Ammon's horn (tissue), 1 donor: ENCODE data around the gene ANKHD1.
"Not testable (repeated sequence)": the region's sequence is repeated elsewhere in the genome, so short reads cannot be mapped to it uniquely, and the experiment has no call there.

Source experiments
- DNase-seq: peaks from one replicate; pipeline ENCODE4 v3.0.0-alpha.2; 2016; ENCODE audit warnings: low spot score

The ANKHD1 gene

GRCh38 chr5:140427726-140428125 is 26.1 kb downstream of the ANKHD1 start:
- DNase-seq = not testable (repeated sequence)

DNA sequence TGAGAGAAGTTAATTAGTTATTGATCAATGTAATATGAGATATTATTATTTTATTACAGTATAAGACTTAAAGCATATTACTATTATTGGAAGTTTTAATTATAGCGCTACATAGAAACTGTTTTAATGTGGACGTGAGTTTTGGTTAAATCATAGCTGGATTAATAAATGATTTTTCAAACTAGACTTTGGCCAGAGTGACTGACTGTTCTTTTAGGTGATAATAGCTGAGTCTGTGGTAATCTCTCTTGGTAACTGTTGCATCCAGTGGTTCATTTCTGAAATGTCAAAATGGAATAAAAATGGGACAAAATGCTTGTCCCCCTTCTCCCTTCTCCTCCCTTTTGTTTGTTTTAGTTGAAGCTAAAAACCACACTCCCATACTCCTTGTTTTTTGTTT is 28.1 kb downstream of the ANKHD1 start:
- no peak for DNase-seq

- DNase-seq = no peak
Measured at GRCh38 chr5:140432212-140432611, 30.6 kb downstream of the ANKHD1 start.

- DNase-seq = no peak
Measured at GRCh38 chr5:140432916-140433315, 31.3 kb downstream of the ANKHD1 start.

DNA sequence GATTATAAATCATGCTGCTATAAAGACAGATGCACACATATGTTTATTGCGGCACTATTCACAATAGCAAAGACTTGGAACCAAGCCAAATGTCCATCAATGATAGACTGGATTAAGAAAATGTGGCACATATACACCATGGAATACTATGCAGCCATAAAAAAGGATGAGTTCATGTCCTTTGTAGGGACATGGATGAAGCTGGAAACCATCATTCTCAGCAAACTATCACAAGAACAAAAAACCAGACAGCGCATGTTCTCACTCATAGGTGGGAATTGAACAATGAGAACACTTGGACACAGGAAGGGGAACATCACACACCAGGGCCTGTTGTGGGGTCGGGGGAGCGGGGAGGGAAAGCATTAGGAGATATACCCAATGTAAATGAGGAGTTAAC is 55.7 kb downstream of the ANKHD1 start:
- DNase-seq = not testable (repeated sequence)

DNA sequence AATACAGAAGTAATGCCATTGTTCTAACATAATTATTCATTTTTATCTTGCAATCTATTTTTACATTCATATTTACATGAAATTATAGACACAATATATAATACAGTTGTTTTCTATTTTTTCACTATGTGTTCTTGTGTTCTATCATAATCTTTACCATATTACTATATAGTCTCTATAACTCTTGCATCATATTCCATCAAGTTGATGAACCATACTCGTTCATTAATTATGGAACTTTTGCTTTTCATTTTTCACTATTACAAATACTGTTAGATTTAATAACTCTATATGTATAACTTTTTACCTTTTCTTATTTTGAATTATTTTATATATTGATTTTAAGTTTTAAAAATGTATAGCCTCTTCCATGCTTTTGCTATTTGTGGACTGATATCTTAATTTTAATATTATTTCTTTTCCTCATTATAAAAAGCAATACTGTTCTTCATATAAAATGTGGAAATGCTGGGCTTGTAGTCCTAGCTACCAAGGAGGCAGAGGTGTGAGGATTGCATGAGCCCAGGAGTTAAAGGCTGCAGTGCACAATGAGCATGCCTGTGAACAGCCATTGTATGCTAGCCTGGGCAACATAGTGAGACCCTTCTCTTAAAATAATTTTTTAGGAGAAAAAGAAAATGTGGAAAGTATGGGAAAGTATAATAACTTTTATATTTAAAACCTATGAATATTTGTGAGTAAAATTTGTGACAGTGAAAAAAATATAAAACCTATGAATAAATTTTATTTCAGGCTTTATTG is 65.5 kb downstream of the ANKHD1 start:
- DNase-seq = no peak

DNA sequence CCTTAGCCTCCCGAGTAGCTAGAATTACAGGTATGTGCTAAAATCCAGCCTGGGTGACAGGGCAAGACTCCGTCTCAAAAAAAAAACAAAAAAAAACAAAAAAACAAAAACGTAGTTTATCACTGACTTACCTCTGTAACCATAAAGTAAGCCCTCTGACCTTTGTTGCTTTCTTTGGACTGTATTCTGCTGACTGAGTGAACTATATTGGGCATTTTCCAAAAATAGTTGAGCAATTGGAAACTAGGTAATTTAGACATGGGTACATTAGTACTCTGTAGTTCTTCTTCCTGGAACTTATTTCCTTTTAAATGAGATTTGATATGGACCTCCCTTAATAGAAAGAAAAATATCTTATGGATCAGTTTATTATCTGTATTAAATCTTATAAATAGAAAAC is 66.6 kb downstream of the ANKHD1 start:
- DNase-seq = no peak

DNA sequence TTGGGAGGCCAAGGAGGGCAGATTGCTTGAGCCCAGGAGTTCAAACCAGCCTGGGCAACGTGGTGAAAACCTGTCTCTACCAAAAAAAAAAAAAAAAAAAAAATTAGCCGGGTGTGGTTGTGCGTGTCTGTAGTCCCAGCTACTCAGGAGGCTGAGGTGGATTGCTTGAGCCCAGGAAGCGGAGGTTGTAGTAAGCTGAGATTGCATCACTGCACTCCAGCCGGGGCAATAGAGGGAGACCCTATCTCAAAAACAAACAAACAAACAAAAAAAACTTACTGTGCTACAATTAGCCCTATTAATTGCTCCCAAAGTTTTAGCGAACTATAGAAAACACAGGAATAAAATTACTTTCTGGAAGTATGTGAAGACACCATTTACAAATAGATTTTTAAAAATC is 67.6 kb downstream of the ANKHD1 start:
- DNase-seq = no peak

- no peak for DNase-seq
Measured at GRCh38 chr5:140480310-140481014, 78.8 kb downstream of the ANKHD1 start.

DNA sequence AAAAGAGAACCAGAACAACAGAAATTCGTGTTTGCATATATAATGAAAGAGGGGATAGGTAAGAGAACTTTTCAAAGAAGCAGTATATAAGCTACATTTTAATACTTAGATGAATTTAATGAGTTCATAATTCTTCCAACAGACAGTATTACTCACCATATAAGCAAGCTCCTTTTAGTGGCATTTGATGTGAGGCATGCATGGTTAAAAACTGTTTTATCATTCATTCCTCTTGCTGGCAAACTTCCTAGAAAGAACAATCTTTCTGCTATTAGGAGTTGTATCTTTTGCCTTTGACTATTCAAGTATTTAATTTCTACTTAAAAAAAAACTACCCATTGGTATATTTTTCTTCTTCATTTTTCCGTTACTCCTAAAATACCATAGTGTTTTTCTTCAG is 80.1 kb downstream of the ANKHD1 start:
- no peak for DNase-seq

DNA sequence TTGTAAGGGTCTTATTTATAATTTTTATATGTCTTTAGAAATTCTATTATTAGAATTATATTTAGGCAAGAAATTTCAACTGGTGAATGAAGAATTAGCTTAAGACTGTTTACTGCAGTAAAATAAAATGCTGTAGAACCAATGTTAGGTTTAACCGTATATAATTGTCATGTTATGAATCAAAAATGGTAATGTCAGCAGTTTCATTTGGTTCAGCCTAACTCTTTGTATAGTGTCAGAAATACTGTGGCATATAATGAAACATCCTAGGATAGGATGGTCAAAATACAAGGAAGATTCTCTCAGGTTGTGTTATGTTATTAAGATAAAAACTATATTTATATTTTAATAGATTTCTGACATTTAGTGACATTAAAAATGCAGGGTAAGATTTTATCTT is 81.4 kb downstream of the ANKHD1 start:
- DNase-seq = no peak

GRCh38 chr5:140488141-140488540 is 86.5 kb downstream of the ANKHD1 start:
- DNase-seq = not testable (repeated sequence)

GRCh38 chr5:140488914-140489313 is 87.3 kb downstream of the ANKHD1 start:
- no peak for DNase-seq

- no peak for DNase-seq
Measured at GRCh38 chr5:140497897-140498296, 96.3 kb downstream of the ANKHD1 start.

DNA sequence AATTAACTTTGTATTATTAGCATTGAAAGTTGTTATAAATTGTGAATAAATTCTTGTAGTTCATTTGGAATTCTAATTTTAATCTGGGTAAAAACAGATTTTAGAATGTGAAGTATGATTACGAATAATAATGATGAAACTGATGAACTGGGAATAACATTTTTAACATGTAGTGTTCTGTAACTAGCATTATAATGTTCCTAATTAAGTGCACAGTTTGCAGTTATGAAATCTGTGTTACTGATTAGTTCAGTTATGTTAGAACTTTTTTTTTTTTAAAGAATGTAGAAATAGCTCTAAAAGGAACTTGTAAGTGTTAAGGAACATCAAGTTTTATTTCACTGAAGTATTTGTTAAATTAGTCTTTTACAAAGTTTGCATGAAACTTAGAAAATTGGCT is 97.0 kb downstream of the ANKHD1 start:
- DNase-seq = no peak

DNA sequence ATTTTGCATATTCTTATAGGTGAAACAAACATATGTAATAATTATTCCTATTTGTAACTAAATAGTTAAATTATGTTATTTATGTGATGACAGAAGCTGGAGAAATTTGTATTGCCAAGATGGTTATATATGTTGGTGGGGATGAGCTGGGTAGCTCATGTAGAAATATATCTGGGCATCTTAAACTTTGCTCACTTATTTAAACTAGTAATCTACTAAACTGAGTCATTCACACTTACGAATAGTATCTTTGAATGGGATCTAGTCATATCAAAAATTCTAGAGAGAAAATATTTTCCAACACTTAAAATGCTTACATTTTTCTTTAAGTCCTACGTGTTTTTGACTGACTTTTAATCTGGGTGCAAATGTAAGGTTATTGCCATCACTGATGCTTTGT is 101.2 kb downstream of the ANKHD1 start:
- no peak for DNase-seq

DNA sequence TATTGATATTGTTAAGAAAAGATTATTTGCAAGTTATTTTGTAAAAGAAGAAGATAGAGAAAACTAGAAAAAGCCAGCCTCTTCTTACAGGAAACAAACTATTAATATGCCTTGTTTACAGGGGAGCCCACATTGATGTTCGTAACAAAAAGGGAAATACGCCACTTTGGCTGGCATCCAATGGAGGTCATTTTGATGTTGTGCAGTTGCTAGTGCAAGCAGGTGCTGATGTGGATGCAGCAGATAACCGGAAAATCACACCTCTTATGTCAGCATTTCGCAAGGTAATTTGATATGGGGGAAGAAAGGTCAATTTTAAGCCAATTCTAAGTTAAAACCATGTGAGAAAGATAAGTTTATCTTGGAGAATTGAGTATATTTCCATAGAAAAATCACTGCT is 108.3 kb downstream of the ANKHD1 start:
- DNase-seq = no peak

- DNase-seq = no peak
Measured at GRCh38 chr5:140513124-140513523, 111.5 kb downstream of the ANKHD1 start.

GRCh38 chr5:140524003-140524402 is 122.4 kb downstream of the ANKHD1 start:
- no peak for DNase-seq

DNA sequence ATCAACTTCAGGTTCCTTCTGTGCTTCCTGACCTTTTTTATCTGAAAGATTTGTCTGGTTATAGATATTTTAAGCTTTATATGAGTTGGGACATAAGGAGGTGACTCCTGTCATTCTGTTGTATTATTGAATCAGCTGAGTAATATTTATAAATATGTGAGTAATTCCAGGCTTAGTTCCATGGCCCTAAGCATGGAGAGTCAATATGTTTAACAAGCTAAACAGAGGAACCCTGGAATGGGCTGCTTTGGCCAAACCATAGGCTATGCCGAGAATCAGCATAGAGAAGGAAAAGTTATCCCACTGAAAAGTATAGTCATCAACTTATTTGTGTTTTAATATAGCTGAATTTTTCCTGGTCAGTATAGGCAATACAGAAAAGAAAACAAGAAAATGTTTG is 138.6 kb downstream of the ANKHD1 start:
- no peak for DNase-seq

GRCh38 chr5:140542972-140543371 is 141.3 kb downstream of the ANKHD1 start:
- DNase-seq = no peak

DNA sequence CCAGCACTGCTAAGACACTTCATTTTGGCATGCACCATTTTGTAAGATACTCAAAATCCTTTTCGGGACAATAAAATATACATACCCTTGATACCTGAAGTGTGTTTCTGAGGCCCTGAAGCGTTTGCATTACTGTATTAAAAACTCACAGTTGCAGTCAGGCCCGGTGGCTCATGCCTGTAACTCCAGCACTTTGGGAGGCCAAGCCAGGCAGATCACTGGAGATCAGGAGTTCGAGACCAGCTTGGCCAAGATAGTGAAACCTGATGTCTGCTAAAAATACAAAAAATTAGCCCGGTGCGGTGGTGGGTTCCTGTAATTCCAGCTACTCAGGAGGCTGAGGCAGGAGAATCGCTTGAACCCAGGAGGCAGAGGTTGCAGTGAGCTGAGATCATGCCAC is 143.4 kb downstream of the ANKHD1 start:
- DNase-seq = no peak

- no peak for DNase-seq
Measured at GRCh38 chr5:140545606-140546005, 144.0 kb downstream of the ANKHD1 start.
